GM10847 (cell line): ENCODE data around the gene MYLK4.

ENCODE experiments used
- POLR2A ChIP-seq: IDR thresholded peaks from 2 replicates; pipeline ENCODE4 v1.6.1; 2011; ENCODE audit not compliant: insufficient read length; ENCODE audit errors: extremely low read depth

MYLK4 gene

DNA sequence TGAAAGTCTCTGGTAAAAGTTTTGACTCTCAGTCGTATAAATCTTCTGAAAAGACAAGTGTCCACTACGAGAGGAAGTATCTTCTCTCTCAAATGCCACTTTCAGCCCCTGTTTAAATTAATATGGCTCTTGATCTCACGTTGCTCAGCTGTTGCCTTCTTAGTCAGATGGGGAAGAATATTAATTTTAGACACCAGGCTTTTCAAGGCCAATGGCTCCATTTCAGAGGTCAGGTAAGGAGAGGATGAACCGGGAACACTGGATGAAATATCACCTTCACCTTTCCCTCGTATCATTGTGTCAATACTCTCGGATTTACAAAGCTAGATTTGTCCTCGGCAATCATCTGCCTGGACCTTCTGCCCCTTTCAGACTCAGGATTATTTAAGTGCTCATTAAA, at the start of gene MYLK4:
Gene MYLK4, minus strand, starts transcription at position 91 of the 400 bp plus-strand sequence. CDS start 1,628 bp downstream, outside the sequence.
- no peak for TF ChIP-seq POLR2A

DNA sequence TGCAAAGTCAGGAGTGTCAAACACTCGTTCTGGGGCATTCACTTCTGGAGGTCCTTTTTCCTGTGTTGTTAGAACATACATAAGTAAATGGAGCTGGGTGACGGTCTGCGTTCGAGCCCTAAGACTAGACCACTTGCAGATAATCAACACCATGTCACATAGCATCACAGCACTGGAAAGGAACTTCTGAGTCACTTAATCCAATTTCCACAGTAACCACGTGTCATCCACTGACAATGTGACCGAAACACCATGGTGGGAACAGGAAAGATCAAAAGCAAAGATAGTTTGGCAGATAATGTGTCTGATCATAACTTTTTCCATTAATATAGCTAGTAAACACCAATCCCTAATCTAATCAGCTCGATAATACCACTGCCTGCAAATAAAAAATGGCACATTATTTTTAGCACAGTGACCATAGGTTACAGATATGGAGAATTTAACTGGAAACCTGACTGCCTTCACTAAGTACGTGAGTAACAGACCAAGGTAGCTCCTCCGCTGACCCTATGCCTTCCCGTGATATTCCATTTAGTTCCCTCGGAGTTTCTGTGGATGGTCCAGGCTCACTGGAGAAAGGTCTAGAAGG, 49.3 kb upstream of the MYLK4 start:
- no peak for TF ChIP-seq POLR2A

DNA sequence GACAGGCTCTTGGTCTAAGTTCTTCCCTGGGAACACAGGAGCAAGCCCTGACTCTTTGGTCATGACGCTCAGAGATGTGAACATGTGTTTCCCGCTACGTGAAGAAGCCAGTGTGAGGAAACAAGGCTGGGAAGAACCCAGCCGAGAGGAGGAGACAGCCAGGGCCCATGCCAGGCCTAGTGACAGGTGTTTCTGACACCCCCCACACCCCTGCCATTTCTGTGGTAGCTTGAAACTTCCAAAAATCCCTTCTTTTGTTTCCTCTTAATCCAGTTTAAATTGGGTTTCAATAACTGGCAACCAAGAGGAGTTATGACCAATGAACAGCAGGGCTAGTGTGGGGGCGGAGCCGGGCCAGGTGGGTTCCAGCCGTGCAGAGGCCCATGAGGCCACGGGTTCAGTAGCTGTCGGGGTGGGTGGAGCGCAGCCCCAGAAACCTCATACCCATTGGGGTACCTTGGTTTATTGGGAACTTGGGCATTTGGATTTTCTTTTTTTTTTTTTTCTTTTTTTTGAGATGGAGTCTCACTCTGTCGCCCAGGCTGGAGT, 47.9 kb upstream of the MYLK4 start:
- TF ChIP-seq POLR2A, result no peak

GRCh38 chr6:2797564-2798031, 46.9 kb upstream of the MYLK4 start:
- TF ChIP-seq POLR2A, result no peak

DNA sequence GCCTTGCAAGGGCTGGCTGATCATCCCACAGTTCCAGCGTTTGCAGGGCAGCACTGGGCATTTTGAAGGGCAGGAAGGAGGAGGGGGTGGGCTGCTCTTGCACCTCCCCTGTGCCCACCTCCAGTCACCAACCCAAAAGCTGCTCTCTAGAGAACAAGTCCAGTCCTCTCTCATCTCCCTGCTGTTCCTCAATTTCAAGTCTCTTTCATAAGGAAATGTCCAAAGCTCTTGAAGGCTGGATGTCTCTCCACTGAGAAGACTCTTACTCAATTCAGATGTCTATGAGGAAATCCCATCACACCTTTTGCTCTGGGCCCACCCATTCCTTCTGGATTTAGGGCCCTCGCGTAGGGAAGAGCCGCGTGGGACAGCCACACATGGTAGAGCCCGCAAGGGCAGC, 46.1 kb upstream of the MYLK4 start:
- no peak for TF ChIP-seq POLR2A

DNA sequence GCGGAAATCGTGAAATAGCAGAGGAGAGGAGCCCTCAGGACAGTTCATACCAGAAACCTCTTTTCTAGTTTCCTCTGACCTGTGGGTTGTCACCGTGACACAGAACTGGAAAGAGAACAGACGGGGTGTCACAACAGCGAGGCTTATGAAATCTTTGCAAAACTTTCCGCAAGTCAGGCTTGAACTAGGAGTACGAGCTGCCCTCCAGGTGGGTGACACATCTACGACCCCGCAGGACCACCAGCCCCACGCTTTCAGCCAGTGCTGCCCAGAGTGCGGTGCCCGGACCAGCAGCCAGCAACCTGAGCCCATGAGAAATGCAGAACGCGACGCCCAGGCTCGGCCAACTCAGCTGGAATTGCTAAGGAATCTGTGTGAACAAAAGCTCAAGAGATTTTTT, 45.2 kb upstream of the MYLK4 start:
- no peak for TF ChIP-seq POLR2A

DNA sequence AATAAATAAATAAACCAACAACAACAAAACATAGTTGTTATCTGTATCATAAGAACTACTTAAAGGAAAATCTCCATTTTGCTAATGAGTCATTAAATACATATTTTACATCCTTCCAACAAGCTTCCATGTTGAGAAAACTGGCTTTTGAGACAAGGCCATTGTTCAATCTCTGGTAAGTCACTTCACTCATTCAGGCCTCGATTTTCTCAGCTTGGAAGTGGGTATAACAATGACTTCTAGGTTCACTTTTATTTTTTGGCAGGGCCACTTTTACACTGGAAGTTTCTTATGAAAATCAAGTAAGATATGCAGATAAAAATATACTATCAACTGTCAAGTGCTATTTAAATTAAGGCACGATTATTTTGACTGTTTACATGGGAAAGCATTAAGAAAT, 44.4 kb upstream of the MYLK4 start:
- TF ChIP-seq POLR2A, result no peak

DNA sequence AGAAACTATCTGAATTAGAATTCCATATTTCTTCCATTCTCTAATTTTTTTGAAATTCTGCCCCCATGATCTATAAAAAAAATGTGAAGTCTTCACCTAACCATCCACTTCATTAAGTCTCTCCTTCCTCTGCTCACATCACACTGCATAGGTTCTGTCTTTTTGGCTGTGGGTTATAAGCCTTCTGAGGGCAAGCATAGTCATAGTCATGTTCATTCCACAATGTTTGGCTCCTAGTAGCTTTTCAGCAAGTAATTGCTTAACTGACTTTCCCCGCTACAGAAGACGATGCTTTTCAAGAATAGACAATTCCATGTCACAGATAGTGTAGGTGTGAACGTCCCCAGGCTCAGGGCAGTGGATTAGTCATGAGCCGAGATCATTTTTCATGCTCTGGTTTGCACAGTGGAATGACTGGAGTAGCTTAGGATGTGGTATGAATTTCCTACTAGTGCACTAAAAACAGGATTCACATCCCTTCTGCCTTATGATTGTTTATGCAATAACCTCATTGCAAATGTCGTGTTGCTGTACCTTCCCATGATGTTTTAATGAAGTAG, 43.5 kb upstream of the MYLK4 start:
- no peak for TF ChIP-seq POLR2A

- TF ChIP-seq POLR2A, result no peak
These were observed 42.9 kb upstream of the MYLK4 start for GRCh38 chr6:2793534-2794151.

DNA sequence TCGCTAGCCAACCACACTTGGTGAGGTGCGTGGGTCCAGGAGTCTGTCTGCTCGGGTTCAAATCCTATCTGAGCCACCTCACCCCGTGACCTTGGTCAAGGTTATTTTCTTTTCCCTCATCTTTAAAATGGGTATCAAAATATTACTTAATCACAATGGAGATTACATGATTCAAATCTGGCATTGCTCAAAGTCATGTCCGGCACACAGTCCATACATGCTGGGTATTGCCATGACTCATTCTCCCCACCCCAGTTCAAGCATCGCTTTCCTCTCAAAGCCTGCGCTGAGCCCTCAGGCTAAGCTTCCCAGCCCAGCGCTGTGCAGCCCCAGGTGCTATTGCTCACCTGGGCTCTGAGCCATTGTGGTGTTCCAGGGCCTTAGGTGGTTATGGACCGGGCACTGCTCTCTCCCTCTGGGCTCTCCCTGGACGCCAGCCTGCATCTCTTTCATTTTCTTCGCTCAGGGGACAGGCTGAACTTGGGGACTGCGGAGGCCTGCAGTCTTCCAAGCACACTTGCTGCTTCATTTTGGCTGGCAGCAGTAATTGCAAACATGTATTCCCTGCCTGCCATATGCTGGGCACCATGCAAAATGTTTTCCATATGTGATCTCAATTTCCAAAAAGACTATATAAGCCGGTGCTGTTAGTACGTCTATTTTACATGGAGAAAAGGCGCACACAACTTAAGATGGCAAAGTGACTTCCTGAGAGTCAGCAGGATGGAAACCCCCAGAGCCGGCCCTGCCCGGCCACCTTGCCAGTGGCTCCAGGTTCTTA, 41.8 kb upstream of the MYLK4 start:
- no peak for TF ChIP-seq POLR2A

DNA sequence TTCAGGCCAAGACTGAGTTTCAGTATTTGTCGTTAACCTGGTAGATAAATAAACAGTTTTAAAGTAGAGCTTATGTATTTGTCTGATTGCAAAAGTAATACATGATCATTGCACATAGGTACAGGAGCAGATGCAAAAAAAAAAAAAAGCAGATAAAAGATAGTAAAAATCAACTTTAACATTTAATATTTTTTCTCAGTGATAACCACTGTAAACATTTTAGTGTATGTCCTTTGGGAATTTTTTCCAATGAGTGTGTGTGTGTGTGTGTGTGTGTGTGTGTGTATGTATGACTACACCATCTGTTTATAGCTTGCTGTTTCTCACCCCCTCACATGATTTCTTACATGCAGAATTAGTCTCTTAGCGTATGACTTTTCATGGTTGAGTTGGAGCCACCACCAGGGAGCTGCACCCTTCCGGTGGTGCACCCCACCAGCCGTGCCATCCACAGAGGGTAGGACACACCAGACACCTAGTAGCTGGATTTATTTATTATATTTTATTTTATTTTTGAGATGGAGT, 40.8 kb upstream of the MYLK4 start:
- no peak for TF ChIP-seq POLR2A

GRCh38 chr6:2790588-2791449, 40.1 kb upstream of the MYLK4 start:
- TF ChIP-seq POLR2A, result no peak

DNA sequence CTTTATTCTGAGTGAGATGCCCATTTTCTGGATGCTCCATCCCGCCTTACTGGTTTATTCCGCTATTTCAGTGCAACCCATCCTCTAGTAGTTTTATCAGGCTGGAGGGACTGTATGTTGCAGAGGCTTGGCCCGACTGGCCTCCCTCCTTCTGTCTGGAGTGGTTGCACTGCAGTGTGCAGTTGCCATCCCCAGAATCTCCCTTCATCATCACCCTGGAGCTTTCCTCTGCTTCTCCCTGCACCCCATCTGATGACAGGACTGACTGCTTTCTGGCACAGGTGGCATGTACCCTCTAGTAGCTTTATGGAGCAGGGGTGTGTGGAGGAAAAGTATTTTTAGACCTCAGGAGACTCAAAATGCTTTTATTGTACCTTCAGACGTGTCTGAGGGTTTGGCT, 35.5 kb upstream of the MYLK4 start:
- TF ChIP-seq POLR2A, result no peak

- TF ChIP-seq POLR2A, result no peak
These were observed 34.2 kb upstream of the MYLK4 start for GRCh38 chr6:2784930-2785329.
